ENCODE measurements around the gene ZNF124.

ZNF124 gene

DNA sequence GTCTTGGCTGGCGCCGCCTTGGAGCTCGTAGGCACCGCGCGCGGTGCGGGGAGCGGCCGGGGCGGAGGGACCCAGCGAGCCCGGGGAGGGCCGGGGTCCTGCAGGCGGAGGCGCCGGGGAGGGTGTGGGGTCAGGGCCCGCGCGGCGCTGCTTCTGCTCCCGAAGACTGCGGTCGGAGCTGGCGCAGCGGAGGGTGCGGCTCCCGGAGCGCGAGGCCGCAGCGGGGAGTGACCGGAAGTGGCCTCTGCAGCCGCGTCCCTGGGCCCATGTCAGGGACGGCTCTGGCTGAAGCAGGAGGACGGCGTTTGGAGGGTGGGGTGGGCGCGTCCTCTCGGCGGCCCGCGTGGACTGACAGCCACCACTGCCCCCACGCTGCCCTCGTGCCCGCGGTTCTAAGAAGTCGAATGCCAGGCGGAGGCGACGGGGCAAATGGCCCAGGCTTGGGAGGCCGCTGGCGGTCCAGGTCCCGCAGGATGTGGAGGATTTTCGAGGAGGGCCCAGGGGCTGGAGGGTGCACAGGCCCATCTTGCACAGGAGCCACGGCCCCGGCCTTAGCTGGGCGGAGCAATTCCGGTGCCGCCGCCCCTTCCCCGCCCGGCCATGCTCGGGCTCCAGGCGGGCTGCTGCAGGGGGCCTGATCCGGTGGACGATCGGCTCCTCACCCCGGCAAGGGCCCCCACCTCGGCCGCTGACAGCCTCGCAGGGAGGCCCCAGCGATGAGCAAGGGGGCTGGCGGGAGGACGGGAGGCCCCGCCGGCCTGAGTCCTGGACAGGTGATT lies 59.9 kb downstream of the ZNF124 start:
- no peak for DNase-seq

DNA sequence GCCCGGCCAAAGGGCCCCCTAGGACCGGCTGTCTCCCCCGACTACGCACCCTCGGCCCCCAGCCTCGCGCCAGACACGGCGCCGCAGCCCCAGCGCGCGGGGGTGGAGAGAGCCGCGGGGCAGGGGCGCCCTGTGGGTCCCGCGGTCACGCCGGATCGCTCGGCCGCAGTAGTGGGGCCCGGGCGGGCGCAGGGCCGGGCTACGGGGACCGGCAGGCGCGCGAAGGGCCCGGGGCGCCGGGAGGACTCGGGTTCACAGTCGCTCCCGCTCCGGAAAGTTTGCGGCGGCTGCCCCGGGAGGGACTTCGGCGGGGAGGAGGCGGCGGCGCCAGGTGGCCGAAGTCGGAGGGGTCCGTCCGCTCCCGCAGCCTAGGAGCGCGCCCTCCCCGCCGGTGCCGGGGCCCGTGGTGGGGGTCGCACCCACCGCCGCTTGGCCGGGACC lies 60.5 kb downstream of the ZNF124 start:
- no peak for DNase-seq

DNA sequence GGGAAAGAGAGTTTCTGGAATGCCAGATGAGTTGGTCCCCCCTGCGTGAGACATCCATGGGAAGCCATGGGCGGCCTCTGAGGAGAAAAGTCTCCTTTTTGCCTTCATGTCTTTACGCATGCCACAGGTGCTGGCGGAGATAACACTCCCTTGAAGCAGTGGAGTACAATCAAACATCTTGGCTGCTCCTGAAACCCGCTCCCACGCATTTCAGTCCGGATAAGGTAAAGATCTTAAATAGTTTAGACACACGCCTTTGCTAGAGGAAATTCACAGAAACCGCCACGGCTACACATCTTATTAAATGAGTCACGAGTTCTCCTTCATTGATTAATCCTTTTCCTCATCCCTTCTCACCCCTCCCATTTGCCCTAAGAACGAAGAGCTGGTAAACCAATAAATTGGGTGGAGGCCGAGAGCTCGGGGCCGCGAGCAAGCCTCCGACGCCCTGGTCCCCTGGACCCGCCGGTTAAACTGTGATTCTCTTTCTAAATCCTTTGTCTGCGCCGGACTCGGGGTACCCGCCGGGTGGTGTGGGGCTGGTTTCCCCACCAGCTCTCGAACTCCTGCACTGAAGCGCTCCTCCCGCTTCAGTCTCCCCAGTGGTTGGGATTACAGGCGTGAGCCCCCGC lies 61.1 kb downstream of the ZNF124 start:
- DNase-seq: no peak

DNA sequence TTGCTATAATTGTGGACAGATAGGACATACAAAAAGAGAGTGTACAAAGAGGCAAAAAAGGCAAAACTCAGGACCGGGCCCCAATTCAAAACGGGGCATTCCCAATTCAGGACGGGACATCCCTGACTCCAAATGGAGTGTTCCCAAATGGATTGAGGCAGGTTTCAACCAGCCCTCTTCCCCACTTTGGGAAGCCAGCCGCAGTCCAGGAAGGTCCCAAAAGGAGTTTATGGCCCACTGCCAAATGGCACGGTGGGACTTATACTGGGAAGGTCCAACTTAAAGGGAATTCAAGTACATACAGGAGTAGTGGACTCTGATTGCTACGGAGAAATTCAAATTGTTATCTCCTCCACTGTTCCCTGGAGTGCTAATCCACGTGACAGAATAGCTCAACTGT lies 64.1 kb downstream of the ZNF124 start:
- no peak for DNase-seq

DNA sequence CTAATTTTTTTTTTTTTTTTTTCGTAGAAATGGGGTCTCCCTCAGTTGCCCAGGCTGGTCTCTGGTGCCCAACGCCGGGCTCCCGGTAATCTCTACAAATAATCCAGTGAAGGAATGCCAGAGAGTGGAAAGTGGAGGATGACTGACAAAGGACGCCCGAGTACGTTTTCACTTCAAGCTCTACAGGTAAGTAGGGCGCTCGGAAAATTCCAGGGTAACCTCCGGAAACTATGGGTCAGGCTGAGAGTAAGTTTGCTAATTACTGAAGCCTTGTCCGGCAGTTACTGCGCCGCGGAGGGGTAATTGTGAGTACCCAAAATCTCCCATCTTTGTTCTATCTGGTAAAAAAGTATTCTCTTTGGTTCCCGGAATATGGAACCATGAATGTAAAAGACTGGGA lies 65.9 kb downstream of the ZNF124 start:
- no peak for DNase-seq
